RPMI8226 (cell line): ENCODE measurements around the gene CEP76.
"Not testable (repeated sequence)": the region's sequence is repeated elsewhere in the genome, so short reads cannot be mapped to it uniquely, and the experiment has no call there.

ENCODE experiments used
- DNase-seq: peaks from one replicate; pipeline ENCODE4 v3.0.0-alpha.2; 2015

The CEP76 gene

DNA sequence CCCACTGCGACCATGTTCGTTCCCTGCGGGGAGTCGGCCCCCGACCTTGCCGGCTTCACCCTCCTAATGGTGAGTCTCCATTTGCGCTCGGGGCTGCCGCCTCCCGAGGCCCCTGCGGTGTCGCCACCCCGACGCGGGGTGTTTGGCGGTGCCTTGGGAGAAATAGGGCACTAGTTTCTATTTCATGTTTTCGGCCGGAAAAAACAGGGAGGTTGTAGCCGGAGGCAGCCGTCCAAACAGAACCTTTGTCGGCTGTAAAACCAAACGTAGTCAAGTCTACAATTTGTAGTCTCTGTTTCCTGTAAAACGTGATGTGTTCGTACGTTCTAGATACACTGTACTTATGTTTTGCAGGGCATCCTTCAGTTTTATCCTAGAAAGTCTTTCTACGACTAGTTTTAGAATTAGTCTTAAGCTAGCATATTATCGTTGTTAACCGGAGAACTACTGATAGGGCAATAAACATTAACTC, 609 bp upstream of the CEP76 start:
- no peak for DNase-seq

DNA sequence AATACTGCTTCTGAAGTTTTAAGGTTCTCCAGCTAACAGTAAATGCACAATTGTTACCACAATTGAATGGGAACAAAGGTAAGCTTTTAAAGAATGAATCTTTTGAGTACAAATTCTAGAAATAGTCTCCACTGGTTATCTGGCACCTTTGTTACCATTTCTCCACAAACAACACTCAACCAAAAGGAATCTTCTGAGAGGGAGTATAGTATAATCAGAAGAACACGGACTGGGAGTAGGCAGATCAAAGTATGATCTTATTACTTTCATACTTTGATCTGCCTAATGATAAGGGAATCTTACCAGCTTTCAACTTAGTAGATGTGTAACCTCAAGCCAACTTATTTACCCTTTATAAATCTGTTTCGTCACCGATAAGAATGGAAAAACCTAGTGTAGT, 1.4 kb downstream of the CEP76 start:
- no peak for DNase-seq

DNA sequence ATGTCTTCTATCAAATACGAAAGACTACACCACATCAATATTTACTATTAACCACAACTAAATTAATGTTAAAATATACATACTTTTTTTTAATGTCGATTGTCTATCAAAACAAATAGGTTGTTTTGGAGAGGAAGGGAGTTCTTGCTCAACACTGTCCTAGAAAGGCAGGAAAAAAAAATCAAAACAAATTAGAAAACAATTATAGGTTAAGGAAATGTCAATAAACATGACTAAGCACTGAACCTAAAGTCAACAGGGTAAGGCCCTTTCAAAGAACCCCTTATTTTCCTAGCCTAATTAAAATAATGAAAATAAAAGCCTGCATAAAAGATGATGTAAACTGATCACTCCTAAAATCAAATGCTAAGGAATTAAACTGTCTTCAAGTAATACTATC, 2.8 kb downstream of the CEP76 start:
- DNase-seq: no peak

DNA sequence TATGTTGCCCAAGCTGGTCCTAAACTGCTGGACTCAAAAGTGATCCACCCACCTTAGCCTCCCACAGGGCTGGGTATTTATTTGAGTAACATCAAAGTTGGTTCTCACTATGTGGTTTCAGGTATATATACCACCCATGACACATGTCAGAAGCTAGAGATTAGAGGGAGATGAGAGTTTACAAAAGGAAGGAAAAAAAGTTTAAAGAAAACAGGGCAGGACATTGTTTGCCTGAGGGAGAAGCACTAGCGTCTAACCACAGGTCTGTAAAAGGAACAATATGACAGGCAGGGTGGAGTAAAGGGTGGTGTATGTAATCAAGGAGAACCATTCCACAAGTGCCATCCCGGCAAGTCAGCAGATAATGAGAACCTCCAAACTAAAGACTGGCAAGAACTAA, 8.5 kb downstream of the CEP76 start:
- DNase-seq: no peak

DNA sequence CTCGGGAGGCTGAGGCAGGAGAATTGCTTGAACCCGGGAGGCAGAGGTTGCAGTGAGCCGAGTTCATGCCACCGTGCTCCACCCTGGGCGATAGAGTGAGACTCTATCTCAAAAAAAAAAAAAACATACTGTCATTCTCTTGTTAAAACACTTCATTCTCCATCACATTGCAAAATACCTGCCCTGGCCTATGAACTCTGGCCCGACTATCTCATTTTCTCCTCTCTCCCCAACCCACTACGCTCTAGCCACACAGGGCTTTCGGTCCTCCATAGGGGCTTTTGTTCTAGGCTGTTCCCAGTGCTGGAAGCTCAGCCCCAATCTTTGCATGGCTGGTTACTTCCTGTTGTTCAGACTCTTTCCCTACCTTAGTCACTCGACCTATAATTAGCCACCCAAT, 10.3 kb downstream of the CEP76 start:
- no peak for DNase-seq

DNA sequence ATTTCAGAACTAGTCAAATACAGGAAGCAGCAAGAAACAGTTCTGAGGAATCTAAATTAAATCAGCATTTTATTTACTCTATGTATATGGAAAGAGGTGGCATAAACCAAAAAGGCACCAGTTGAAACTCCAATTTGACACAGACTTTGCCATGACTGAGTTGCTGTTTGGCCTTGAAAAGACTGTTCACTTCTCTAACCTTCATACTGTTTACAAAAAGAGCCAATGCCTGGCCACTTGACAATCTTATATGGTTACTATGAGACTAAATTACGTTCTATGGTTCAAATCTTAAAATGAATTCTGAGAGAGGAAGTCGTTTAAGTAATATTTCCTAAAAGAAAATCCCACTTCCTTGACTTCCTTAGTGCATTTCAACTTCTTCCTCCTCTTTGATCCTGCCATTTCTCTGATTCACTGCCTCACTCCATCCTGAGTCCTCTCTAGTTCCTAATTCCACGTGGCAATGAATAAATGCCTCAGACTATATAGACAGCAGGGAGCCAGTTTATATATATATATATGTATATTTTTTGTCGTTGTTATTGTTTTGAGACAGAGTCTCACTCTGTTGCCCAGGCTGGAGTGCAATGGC, 13.2 kb downstream of the CEP76 start:
- DNase-seq: no peak

DNA sequence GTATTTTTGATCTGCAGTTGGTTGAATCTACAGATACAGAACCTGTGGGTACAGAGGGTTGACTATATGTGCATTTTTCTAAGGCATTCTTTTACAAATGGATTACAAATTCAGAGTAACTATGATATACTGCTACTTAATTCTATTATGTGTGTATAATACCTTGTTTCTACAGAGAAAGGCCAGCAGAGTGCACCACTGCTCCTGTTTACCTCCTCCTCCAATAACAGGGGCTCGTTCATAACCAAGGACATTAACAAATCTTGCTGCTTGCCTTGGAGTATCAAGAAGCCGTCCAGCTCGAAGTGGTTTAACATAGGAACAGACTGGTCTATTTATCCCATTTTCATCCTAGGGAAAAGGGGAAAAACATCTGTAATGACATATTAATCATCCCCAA, 16.4 kb downstream of the CEP76 start:
- no peak for DNase-seq

DNA sequence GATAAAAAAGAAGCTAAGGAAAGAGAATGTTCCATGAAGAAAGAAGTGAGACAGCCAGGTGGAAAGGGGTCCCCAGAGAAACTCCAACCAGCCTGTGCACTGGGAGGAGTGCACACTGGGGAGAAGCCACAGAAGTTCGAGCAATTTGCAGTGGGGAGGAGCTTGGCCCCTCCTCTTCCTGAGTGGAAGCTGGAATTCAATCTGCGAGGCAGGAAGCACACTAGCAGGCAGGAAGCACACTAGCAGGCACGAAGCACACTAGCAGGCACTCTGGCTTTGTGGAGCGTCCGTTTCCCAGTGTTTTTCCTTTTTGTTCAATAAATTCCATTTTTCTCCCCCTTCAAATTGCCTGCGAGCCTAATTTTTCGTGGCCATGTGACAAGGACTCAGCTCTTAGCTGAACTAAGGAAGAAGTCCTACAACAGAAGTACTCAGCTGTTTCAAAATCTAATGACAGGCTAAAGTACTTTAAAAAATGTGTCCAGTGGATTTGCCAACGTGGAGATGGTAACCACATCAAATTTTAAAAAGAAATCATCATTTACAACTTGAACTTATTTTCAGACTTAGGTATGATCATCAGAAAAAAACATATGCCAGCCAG, 23.2 kb downstream of the CEP76 start:
- DNase-seq: no peak

DNA sequence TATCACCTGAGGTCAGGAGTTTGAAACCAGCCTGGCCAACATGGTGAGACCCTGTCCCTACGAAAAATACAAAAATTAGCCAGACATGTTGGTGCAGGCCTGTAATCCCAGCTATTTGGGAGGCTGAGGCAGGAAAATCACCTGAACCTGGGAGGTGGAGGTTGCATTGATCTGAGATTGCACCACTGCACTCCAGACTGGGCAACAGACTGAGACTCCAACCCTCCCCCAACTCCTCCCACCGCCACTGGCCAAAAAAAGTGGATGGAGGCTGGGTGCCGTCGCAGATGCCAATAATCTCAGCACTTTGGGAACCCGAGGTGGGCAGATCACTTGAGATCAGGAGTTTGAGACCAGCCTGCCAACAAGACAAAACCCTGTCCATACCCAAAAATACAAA, 34.5 kb downstream of the CEP76 start:
- no peak for DNase-seq

DNA sequence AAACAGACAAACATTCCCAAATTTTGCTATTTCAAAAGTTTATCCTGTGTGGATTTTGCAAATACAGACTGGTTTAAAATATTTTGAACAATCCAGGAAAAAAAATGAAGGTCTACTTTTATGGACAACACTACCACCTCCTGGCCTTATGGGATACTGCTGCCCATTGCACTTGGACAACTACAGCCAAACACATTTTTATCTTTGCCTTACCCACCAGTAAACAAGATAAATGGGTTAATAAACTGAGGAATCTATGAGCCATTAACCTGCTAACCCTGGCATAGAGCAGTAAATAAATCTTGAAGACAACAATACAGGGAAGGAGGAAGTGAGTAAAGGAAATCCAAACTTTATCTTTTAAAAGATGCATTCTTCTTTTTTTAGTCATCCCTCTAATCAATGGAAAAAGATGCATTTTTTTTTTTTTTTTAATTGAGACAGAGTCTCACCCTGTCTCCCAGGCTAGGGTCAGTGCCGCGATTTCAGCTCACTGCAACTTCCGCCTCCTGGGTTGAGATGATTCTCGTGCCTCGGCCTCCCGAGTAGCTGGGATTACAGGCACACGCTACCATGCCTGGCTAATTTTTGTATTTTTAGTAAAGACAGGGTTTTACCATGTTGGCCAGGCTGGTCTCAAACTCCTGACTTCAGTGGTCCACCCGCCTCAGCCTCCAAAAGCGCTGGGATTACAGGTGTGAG, 42.5 kb downstream of the CEP76 start:
- DNase-seq: peak; percentile 75

DNA sequence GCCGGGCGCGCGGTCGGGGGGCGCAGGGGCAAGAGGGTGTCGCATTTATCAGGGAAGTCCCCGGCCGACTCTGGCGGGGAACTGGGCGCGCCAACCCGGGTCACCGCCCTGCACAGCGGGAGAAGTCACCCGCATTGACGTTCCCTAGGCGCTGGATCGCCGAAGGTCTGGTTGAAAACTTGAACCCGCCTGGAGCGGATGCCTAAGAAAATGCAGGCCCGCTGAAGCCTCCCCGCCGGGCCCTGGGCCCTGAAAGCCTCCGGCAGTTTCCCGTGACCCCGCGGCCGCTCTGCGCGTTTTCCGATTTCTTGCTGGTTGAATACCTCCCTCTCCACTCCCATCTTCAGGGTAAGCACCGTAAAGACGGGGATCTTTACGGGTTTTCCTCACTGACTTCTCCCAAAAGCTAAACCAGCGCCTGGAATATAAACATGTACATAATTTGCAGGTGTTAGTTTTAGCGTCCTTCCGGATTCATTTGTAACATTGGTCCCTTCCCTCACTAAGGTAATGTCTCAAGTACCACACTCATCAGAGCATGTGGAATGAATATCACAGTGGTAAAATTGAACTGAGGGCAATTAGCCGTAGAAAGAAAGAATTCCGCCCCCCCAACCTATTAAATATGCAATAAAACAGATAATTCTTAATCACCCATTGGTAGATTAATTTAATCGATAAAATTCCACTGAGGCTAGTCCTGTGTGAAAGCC, 43.9 kb downstream of the CEP76 start:
- peak; percentile 64 for DNase-seq

DNA sequence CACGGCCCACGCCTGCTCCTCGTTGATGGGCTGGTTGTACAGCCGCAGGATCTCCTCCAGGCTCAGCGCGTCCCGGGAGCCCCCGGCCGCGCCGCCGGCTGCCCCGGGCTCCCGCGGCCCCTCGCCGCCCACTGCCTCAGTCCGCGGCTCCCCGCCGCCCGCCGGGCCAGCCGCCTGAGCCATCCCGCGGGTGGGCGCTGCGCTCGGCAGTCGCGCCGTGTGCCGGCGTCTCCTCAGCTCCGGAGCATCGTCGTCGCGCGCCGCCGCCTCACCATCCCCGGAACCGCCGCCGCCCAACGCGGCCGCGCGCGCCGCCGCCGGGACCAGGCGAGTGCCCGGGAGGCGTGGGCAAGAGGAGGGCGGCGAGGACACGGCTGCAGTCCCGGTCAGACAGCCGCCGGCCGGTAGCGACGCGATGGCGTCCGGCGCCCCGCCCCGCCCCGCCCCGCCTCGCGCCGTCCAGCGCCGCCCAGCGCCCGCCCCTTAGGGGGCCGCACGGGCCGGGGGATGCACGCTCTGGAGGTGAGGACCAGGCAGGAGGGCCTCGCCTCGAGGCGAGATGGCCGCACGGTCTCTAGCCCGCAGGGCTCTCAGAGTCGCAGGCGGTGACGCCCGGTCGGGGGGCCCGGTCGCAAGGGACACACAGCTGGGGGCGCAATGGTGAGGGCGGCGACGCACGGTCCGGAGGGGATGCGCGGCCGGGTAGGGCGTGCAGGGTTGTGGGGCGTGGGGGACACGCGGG, 44.7 kb downstream of the CEP76 start, which contains the start of gene SPIRE1:
Gene SPIRE1, minus strand, starts transcription at position 424 of the 742 bp plus-strand sequence. Its CDS starts 241 bp downstream, at position 183.
- DNase-seq: peak; percentile 74

DNA sequence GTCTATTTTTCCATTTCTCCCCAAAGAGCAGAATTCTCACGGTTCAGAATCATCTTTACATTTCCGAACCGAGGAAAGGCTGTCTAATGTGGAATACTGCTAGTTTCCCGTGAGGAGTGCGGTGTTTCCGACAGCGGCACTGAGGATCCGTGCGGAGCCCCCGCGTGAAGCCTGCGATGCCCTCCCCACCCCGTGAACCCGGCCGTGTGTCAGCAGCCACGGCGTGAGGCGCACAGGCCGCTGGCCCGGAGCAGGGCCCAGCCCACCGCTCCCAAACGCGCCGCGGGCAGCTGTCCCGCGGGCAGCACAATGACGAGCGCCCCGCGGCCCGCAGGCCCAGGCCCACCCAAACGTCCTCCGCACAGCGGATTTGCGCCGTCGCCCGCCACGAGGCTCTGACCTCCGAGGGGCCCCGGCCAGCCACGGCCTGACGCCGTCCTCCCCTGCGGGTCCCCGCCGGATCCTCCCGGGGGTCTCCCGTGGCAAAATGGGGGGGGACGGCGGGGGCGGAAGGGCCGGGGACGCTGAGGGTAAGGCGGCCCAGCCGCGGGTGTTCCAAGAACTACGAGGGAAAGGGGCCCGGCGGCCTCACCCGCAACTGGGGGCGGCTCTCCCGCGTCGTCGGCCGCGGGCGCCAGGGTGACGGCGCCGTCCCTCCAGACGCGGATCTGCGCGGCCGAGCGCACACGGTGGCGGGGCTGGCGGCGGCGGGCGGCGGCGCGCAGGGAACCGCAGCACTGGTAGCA, 45.4 kb downstream of the CEP76 start:
- DNase-seq: peak; percentile 61

DNA sequence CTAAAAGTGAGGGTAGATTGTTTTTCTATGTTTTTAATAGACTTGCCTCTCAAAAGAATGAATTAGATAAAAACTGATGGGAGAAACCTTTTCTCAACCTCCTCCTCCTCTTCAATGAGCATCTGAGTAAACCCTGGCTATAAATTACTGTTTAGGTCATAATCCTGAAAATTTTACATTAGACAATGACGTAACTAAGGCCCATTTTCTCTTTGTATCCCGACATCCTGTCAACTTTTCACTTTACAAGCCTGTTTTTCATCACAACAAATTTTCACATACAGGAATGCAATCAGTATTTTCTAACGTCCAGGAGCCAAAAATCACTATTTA, 46.0 kb downstream of the CEP76 start:
- no peak for DNase-seq

DNA sequence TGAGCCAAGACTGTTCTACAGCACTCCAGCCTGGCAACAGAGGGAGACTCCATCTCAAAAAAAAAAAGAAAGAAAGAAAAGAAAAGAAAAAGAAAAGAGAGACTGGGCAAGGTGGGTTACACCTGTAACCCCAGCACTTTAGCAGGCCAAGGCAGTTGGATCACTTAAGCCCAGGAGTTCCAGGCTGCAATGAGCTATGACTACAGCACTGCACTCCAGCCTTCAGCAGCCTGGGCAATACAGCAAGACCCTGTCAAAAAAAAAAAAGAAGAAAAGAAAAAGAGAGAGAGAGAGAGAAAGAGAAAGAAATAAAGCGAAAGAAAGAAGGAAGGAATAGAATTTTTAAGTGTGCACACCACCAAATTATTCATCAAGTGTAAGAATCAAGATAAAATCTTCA, 47.6 kb downstream of the CEP76 start:
- DNase-seq: no peak

DNA sequence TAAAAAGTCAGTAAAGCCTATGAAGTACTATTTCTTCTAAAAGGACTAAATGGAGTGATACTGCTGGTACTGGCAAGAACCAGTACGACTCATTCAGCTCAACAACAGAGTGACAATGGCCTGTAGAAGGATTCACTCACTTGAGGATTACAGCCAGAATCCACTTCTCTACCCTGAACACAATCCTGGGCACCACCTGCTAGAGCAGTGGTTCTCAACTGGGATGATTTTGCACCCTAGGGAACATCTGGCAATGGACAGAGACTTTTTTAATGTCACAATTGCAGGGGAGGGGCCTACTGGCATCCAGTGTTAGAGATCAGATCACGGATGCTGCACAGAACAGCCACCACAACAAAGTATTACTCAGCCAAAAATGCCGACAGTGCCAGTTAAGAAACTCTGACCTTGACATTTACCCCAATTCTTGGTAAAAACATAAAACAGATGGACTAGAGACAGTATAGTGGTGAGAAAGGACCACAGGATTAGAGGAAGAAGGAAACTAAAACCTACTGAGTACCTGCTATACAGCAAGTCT, 49.6 kb downstream of the CEP76 start:
- peak; percentile 92 for DNase-seq

DNA sequence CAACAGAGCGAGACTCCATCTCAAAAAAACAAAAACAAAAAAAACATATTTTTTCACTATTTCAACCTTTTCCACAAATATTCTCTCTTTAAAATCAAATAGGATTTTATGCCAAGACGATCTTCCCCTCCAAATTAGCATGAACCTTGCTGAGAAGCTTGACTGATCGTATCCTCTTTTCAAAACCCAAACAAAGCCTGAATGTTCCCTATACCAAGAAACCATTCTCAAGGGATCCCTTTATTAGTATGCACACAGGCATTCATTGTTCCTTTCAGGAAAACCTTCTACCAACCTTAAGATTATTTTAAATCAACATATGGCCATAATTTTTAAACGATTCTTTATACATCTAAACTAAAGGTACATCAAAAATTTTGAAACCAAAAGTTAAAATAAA, 50.9 kb downstream of the CEP76 start:
- DNase-seq: no peak

DNA sequence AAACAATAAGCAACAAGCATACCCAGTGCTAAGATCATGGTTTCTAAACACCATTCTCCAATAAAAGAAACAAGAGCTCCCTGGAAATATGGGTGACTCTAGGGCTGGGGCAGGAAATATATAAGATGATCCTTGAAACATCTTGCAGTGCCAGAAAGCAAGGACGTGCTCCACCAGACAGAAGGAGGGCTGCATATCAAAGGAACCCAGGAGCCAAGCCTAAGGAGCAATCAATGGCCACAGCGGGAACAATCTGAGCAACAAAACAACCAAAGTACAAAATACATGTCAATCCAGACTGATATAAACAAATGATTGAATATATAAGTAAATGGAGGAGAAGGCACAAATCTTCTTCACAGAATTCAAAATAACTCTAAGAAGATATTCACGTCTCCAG, 54.8 kb downstream of the CEP76 start:
- DNase-seq: no peak

DNA sequence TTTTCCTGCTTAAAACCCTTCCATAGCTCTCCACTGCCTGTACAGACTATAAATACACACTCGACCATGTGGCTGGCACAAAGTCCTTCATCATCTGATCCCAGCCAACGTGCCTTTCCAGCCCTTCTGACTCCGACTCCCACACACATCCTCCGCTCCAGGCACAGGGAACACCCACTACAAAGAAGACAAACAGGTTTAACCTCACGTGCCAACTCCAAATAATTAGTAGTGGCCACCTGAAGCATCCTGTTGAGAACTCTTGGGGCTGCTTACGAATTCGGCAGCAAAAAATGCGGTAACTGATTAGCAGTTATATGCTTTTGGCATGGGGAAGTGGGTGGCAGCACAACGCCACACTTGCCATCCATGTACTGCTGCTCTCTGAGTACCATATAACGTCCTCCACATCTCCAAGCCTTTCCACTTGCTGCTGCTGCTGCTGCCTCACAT, 56.7 kb downstream of the CEP76 start:
- DNase-seq: no peak

DNA sequence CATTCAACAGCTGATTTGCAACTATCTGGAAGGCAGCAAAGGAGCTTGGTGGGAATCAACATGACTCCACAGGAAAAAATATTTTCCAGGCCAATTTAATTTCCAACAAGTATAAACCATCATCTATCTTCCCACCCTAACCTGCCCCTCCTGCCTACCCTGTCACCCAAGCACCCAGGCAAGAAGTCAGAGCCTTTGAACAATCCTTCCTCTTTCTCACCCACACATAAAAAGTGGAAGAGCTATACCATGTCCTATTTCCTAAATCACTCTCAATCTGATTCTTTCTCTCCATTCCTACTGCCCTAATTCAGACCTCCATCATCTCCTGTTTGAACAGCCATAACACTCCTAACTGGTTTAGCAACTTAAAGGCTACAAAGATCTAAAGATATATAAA, 57.3 kb downstream of the CEP76 start:
- no peak for DNase-seq

DNA sequence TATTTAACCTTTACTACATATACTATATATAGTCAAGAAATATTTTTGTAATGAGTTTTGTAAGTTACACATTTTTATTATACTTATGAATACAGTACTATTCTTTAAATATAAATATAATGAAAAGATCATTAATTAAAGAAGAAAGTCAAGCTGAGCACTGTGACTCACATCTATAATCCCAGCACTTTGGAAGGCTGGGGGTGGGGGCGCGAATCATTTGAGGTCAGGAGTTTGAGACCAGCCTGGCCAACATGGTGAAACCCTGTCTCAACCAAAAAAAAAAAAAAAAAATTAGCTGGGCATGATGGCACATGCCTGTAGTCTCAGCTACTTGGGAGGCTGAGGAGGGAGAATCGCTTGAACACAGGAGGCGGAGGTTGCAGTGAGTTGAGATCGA, 58.8 kb downstream of the CEP76 start:
- not testable (repeated sequence) for DNase-seq

DNA sequence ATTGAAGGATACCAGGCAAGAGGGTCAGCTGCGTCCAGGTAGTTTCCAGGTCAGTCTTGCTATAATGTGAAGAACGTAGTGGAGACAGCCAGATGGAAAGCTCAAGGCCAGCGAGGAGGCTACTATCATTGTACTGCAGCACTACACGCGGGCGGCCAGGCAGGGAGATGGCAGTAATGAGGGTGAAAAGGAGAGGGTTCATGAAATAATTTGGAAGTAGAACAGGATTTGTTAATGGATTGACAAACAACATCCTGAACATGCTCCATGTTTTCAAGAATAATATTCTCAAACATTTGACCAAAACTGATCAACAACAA, 61.7 kb downstream of the CEP76 start:
- no peak for DNase-seq
